GM12878 (cell line): ENCODE results near the gene SLC25A43. TPM values are rescaled to one million over a fixed set of nuclear protein-coding genes. Genes with fewer than 3 reads are reported as not detected.

Experiments used
- ATAC-seq: fragments of 200-7000 bp; cut with Tn5 transposase; 3 replicates; pipeline ENCODE4 v1.9.1; 2020; ENCODE audit warnings: mild to moderate bottlenecking, moderate library complexity
- BruUV-seq: library from RNA; stranded (reverse); fragments of 400-500 nt; replicated peaks from 2 replicates; lab custom pipeline; 2021; lab: Mats Ljungman, UMichigan
- CTCF ChIA-PET: fragments of 300-600 bp; sonication (Branson Sonifier 250); formaldehyde crosslinking; extraction: SDS; loops from one replicate; lab custom pipeline; 2021; ENCODE audit warnings: inconsistent platforms; lab: Yijun Ruan, JAX
- POLR2A ChIA-PET: fragments of 350-600 bp; formaldehyde crosslinking; extraction: SDS; loops from one replicate; lab custom pipeline; 2021; ENCODE audit warnings: inconsistent platforms; lab: Charles Lee
- RAD21 ChIA-PET: fragments of 300-600 bp; sonication (Branson Sonifier 250); formaldehyde crosslinking; loops from one replicate; lab custom pipeline; 2023; ENCODE audit warnings: antibody characterized with exemption; ENCODE audit not compliant: unreplicated experiment; lab: Charles Lee
- SMC1A ChIA-PET: fragments of 300-600 bp; sonication (Branson Sonifier 250); formaldehyde crosslinking; loops from one replicate; lab custom pipeline; 2023; ENCODE audit not compliant: unreplicated experiment, uncharacterized antibody; lab: Charles Lee
- DNase-seq: peaks from one replicate; pipeline ENCODE4 v3.0.0-alpha.2; 2011; ENCODE audit warnings: low read depth, low spot score
- FAIRE-seq: peaks from 3 replicates; lab custom pipeline; 2011; peaks lifted over from hg19 to GRCh38; lab: Jason Lieb, UNC
- H2AFZ ChIP-seq: 2 replicates; pipeline ENCODE4 v1.6.0; 2011; ENCODE audit warnings: low read depth, low read length, control low read depth; ENCODE audit not compliant: control insufficient read depth
- H3K27ac ChIP-seq: 2 replicates; pipeline ENCODE4 v1.5.1; 2011; ENCODE audit warnings: control low read depth; ENCODE audit not compliant: control insufficient read depth, insufficient read depth
- H3K27me3 ChIP-seq, 2 experiments: replicated peaks in 1 of 2; 2 replicates each; pipeline versions ENCODE4 v1.6.0 to v1.6.1; 2011; ENCODE audit warnings: low read length in 1 of 2; ENCODE audit not compliant: control insufficient read depth in 2 of 2, insufficient read depth in 2 of 2
- H3K36me3 ChIP-seq, 2 experiments: 2 replicates each; pipeline ENCODE4 v1.5.1; 2011; ENCODE audit warnings: low read length in 1 of 2; ENCODE audit not compliant: control insufficient read depth in 2 of 2, insufficient read depth in 2 of 2
- H3K4me1 ChIP-seq: 2 replicates; pipeline ENCODE4 v1.6.1; 2011; ENCODE audit warnings: mild to moderate bottlenecking, low read length, moderate library complexity, mixed read lengths; ENCODE audit not compliant: control insufficient read depth, insufficient read depth
- H3K4me2 ChIP-seq: 2 replicates; pipeline ENCODE4 v1.6.0; 2011; ENCODE audit warnings: control low read depth; ENCODE audit not compliant: control insufficient read depth, insufficient read depth
- H3K4me3 ChIP-seq: fragments of 200-600 bp; sonication (generic); 2 replicates; pipeline ENCODE4 v1.5.1; 2016
- H3K79me2 ChIP-seq: 2 replicates; pipeline ENCODE4 v1.6.0; 2011; ENCODE audit warnings: low read length; ENCODE audit not compliant: control insufficient read depth, insufficient read depth
- H3K9ac ChIP-seq: 2 replicates; pipeline ENCODE4 v1.8.0; 2011; ENCODE audit warnings: low read length, control low read depth, mixed read lengths; ENCODE audit not compliant: control insufficient read depth, insufficient read depth
- H3K9me3 ChIP-seq: replicated peaks from 3 replicates; pipeline ENCODE4 v1.5.1; 2011; ENCODE audit warnings: mild to moderate bottlenecking, low read length; ENCODE audit not compliant: control insufficient read depth, insufficient read depth
- H4K20me1 ChIP-seq: 2 replicates; pipeline ENCODE4 v1.6.0; 2011; ENCODE audit not compliant: control insufficient read depth, insufficient read depth
- BCLAF1 ChIP-seq: fragments of 450-650 bp; IDR thresholded peaks from 2 replicates; pipeline ENCODE4 v1.6.1; 2017; ENCODE audit warnings: antibody characterized with exemption, mild to moderate bottlenecking, moderate library complexity
- BRCA1 ChIP-seq: IDR thresholded peaks from 2 replicates; pipeline ENCODE4 v1.6.1; 2011; ENCODE audit warnings: low read depth, low read length, improper control_type of control experiment
- CREM ChIP-seq: IDR thresholded peaks from 2 replicates; pipeline ENCODE4 v1.6.1; 2014; ENCODE audit warnings: antibody characterized with exemption, low read depth
- CTCF ChIP-seq, 3 experiments: IDR thresholded peaks in 2 of 3; conservative IDR thresholded peaks in 1 of 3; 2 replicates each; pipeline ENCODE4 v1.5.1; 2011; ENCODE audit warnings: low read depth in 3 of 3, low read length in 3 of 3, mild to moderate bottlenecking in 3 of 3, control low read depth in 2 of 3, moderate library complexity in 2 of 3, inconsistent platforms in 1 of 3, mixed read lengths in 1 of 3; ENCODE audit not compliant: control insufficient read depth in 2 of 3, insufficient read depth in 1 of 3; ENCODE audit errors: extremely low read depth in 1 of 3
- JUNB ChIP-seq: IDR thresholded peaks from 2 replicates; pipeline ENCODE4 v1.6.1; 2016; ENCODE audit warnings: antibody characterized with exemption, mild to moderate bottlenecking
- NR2C1 ChIP-seq: fragments of 450-650 bp; IDR thresholded peaks from 2 replicates; pipeline ENCODE4 v1.6.1; 2017; ENCODE audit warnings: antibody characterized with exemption, mild to moderate bottlenecking, moderate library complexity
- NR2F1 ChIP-seq: fragments of 450-650 bp; conservative IDR thresholded peaks from 2 replicates; pipeline ENCODE4 v1.6.1; 2017; ENCODE audit warnings: mild to moderate bottlenecking
- PAX5 ChIP-seq: IDR thresholded peaks from 2 replicates; pipeline ENCODE4 v1.6.1; 2011; ENCODE audit warnings: low read depth, low read length, borderline replicate concordance
- POLR2AphosphoS5 ChIP-seq: IDR thresholded peaks from 2 replicates; pipeline ENCODE4 v1.6.1; 2011; ENCODE audit warnings: mild to moderate bottlenecking, low read length, inconsistent platforms
- RUNX3 ChIP-seq: IDR thresholded peaks from 2 replicates; pipeline ENCODE4 v1.6.1; 2012; ENCODE audit warnings: low read length, inconsistent platforms
- ZBTB4 ChIP-seq: fragments of 450-650 bp; formaldehyde crosslinking; IDR thresholded peaks from 2 replicates; pipeline ENCODE4 v1.4.0; 2022; ENCODE audit warnings: mild to moderate bottlenecking, moderate library complexity
- WGBS: methylation state at CpG from one replicate; pipeline ENCODE4 v1.1.6; 2016; ENCODE audit warnings: low lambda C conversion rate; ENCODE audit not compliant: insufficient replicate concordance, insufficient coverage; ENCODE audit errors: missing lambda C conversion rate; 5-methylcytosine and 5-hydroxymethylcytosine counted together
- in situ Hi-C: fragments of 300-500 bp; cut with MboI; formaldehyde crosslinking; loops from 9 replicates; pipeline ENCODE4 v1.14.3; 2018; ENCODE audit warnings: mixed read lengths
- intact Hi-C: fragments of 100-400 bp; cut with micrococcal nuclease; formaldehyde crosslinking; loops from one replicate; pipeline ENCODE4 v1.14.2; 2022; ENCODE audit not compliant: unreplicated experiment
- polyA plus RNA-seq, 11 experiments: library from polyadenylated mRNA; depleted of rRNA in 4 of 11; unstranded in 6 of 11; stranded (reverse) in 5 of 11; fragments of >200 nt; fragmentation: Nextera tagmentation in 4 of 11; fragmentation: Illumina TruSeq in 1 of 11; extraction: Ambion mirVana in 4 of 11; extraction: Trizol in 1 of 11; gene quantifications; 1 replicate in 1 of 11; 2 replicates in 10 of 11; pipeline versions ENCODE4 v1.2.1 to v1.2.3, GENCODE V29; 2011 to 2016; ENCODE audit warnings: inconsistent platforms in 2 of 11, missing spikeins in 2 of 11, low read depth in 1 of 11
- total RNA-seq, 4 experiments: library from RNA; depleted of rRNA in 3 of 4; stranded (reverse); fragments of >200 nt in 3 of 4; fragmentation: Illumina TruSeq in 1 of 4; extraction: Trizol in 1 of 4; gene quantifications; 2 replicates each; pipeline versions ENCODE4 v1.2.1 to v1.2.3, GENCODE V29; 2013 to 2021

SLC25A43 gene
- total and polyA plus RNA-seq, 10 of the 15 experiments (the other 5 are each of a cell fraction or from before 2014, with no cell fraction given): 2.5 to 13.5 (median 6.8) TPM

- BruUV-seq: no TSS peak
- no peak for FAIRE-seq
- H3K4me2 ChIP-seq: no peak overlapping the region
- no peak overlapping the region for H3K27ac ChIP-seq
- no peak overlapping the region for H3K4me3 ChIP-seq
- intact Hi-C loops (no loop called here), in situ Hi-C loops (no loop called here)
- ChIA-PET SMC1A (interaction anchor here (1.2 kb wide), 1 partner anchor 37 kb away, joined by 6 read pairs; no protein-coding TSS in a partner anchor), POLR2A (interaction anchor here (0.8 to 3.8 kb wide), 3 partner anchors 8 to 25 kb away, joined by 3 to 21 read pairs (median 3); partner anchors contain the start of gene SLC25A5), RAD21 (interaction anchor here (0.7 kb wide), 2 partner anchors 12 to 141 kb away, joined by 3 to 5 read pairs; no protein-coding TSS in a partner anchor), CTCF (interaction anchor here (0.6 to 0.7 kb wide), 2 partner anchors 33 to 304 kb away, joined by 3 read pairs; no protein-coding TSS in a partner anchor)
- no peaks in the 10 kb centered on the region for H3K27me3 ChIP-seq
- ATAC-seq: no peak; the same call in 2 of the 3 replicates
- no peak overlapping the region for H3K9ac ChIP-seq
- 46% methylated on average over 10 of the region's 11 CpGs for WGBS
- H2AFZ ChIP-seq: no peak overlapping the region
- H3K79me2 ChIP-seq: no peaks in the 10 kb centered on the region
- no peaks in the 10 kb centered on the region for H3K9me3 ChIP-seq
- TF ChIP-seq CREM: no peak
- no peak for TF ChIP-seq CTCF (IDR thresholded peaks at IDR 0.05 in 2 of 3, conservative IDR thresholded peaks at IDR 0.05 in 1 of 3; ENCODE audit: control insufficient read depth in 2 of 3, extremely low read depth in 1 of 3, insufficient read depth in 1 of 3, low read depth in 3 of 3, low read length in 3 of 3)
- no peak for TF ChIP-seq NR2C1
- no peak for TF ChIP-seq ZBTB4 (CRISPR knock-in tag)
- TF ChIP-seq RUNX3: no peak
- no peak for TF ChIP-seq BCLAF1
- no peak for TF ChIP-seq BRCA1
- no peak for TF ChIP-seq POLR2AphosphoS5
- no peak for TF ChIP-seq PAX5
- TF ChIP-seq JUNB: 0 out of 2 replicates have a peak, but pooled peaks have one; percentile 11
- peak; percentile 44; the same call in 1 of the 2 replicates for TF ChIP-seq NR2F1
- DNase-seq: no peak
- H3K4me1 ChIP-seq: no peaks in the 10 kb centered on the region; the same call in 1 of the 2 replicates
- no peaks in the 10 kb centered on the region; the same call in 1 of the 2 replicates for H4K20me1 ChIP-seq
- H3K36me3 ChIP-seq: 0 out of 4 replicates have a peak, but pooled peaks cover 0 to 4% of the 10 kb centered on the region in 2 experiments
These were observed 76.4 kb downstream of the SLC25A43 start for GRCh38 chrX:119475389-119476101.
